HG02938 (cell line): ENCODE measurements around the gene RAB39A.
A peak's percentile ranks its signal among the peaks of the same experiment; 100 is the strongest.

ENCODE experiments used
- ATAC-seq: cut with Tn5 transposase; IDR thresholded peaks from one replicate; pipeline ENCODE4 v1.9.1; 2021; ENCODE audit warnings: mild to moderate bottlenecking, moderate library complexity; ENCODE audit not compliant: unreplicated experiment

Gene RAB39A

GRCh38 chr11:107961480-107961879 lies 33.2 kb downstream of the RAB39A start:
- ATAC-seq = no peak

- ATAC-seq = no peak
Observed at GRCh38 chr11:107962181-107962580, 33.9 kb downstream of the RAB39A start.

GRCh38 chr11:107963091-107963490 lies 34.8 kb downstream of the RAB39A start:
- ATAC-seq = no peak

- no peak for ATAC-seq
Observed at GRCh38 chr11:107969219-107969618, 41.0 kb downstream of the RAB39A start.

- ATAC-seq = no peak
Observed at GRCh38 chr11:107970049-107970448, 41.8 kb downstream of the RAB39A start.

GRCh38 chr11:107973641-107974040 lies 45.4 kb downstream of the RAB39A start:
- ATAC-seq = no peak

GRCh38 chr11:107988397-107989158 lies 60.3 kb downstream of the RAB39A start:
- no peak for ATAC-seq

- ATAC-seq = no peak
Observed at GRCh38 chr11:107991868-107992414, 63.7 kb downstream of the RAB39A start.

GRCh38 chr11:107996006-107996776 lies 67.9 kb downstream of the RAB39A start:
- no peak for ATAC-seq

GRCh38 chr11:107998761-107999160 lies 70.5 kb downstream of the RAB39A start:
- no peak for ATAC-seq

- ATAC-seq = peak; percentile 95
Observed at GRCh38 chr11:107999759-108000455, 71.7 kb downstream of the RAB39A start.

GRCh38 chr11:108002476-108002875 lies 74.2 kb downstream of the RAB39A start:
- no peak for ATAC-seq

- ATAC-seq = no peak
Observed at GRCh38 chr11:108003623-108004022, 75.4 kb downstream of the RAB39A start.

GRCh38 chr11:108007819-108008218 lies 79.6 kb downstream of the RAB39A start:
- no peak for ATAC-seq

- ATAC-seq = peak; percentile 84
Observed at GRCh38 chr11:108008656-108009496, 80.6 kb downstream of the RAB39A start, which contains the start of gene CUL5. Gene CUL5 (plus strand): TSS chr11:108008898. CDS start chr11:108009349, 451 bp downstream.

- peak; percentile 15 for ATAC-seq
Observed at GRCh38 chr11:108009497-108010370, 81.5 kb downstream of the RAB39A start.

- ATAC-seq = no peak
Observed at GRCh38 chr11:108012139-108012725, 84.0 kb downstream of the RAB39A start.
